Calu3 (cell line): ENCODE data around the gene CELF5. TPM values are rescaled to one million over a fixed set of nuclear protein-coding genes. Genes with fewer than 3 reads are reported as not detected.

Experiments used
- BruUV-seq: library from RNA; stranded (reverse); fragments of 400-500 nt; replicated peaks from 2 replicates; lab custom pipeline; 2021; lab: Mats Ljungman, UMichigan
- CTCF ChIA-PET: fragments of 300-600 bp; sonication (Branson Sonifier 250); formaldehyde crosslinking; loops from one replicate; lab custom pipeline; 2022; ENCODE audit warnings: antibody characterized with exemption; lab: Charles Lee
- DNase-seq: peaks from one replicate; pipeline ENCODE4 v3.0.0; 2022
- H3K27ac Mint-ChIP-seq: one replicate; pipeline ENCODE4 v1.8.0; 2022; ENCODE audit warnings: mixed read lengths; ENCODE audit not compliant: unreplicated experiment
- H3K27me3 Mint-ChIP-seq: one replicate; pipeline ENCODE4 v1.8.0; 2022; ENCODE audit warnings: mixed read lengths; ENCODE audit not compliant: unreplicated experiment
- H3K36me3 Mint-ChIP-seq: one replicate; pipeline ENCODE4 v1.8.0; 2022; ENCODE audit warnings: mild to moderate bottlenecking, moderate library complexity, mixed read lengths; ENCODE audit not compliant: insufficient read depth, unreplicated experiment
- H3K4me1 Mint-ChIP-seq: one replicate; pipeline ENCODE4 v1.8.0; 2022; ENCODE audit warnings: mild to moderate bottlenecking, low read depth, mixed read lengths; ENCODE audit not compliant: unreplicated experiment
- H3K4me3 Mint-ChIP-seq: one replicate; pipeline ENCODE4 v1.8.0; 2022; ENCODE audit warnings: mild to moderate bottlenecking, low read depth, moderate library complexity, mixed read lengths; ENCODE audit not compliant: unreplicated experiment
- H3K9me3 Mint-ChIP-seq: one replicate; pipeline ENCODE4 v1.8.0; 2022; ENCODE audit warnings: low read depth, mixed read lengths; ENCODE audit not compliant: unreplicated experiment
- intact Hi-C: fragments of 100-400 bp; cut with micrococcal nuclease; formaldehyde crosslinking; loops from one replicate; pipeline ENCODE4 v1.10.0; 2022; ENCODE audit not compliant: unreplicated experiment
- total RNA-seq: library from RNA; stranded (reverse); gene quantifications from 2 replicates; pipeline ENCODE4 v1.2.3, GENCODE V29; 2022
- TF ChIP-seq, protein P1 (sequence below): fragments of 200-600 bp; IDR thresholded peaks from one replicate; pipeline ENCODE4 v1.8.0; 2022; ENCODE audit warnings: antibody characterized with exemption; ENCODE audit not compliant: unreplicated experiment

Gene CELF5
- total RNA-seq, 1 experiment from 2014 or later = 0.40 TPM

DNA sequence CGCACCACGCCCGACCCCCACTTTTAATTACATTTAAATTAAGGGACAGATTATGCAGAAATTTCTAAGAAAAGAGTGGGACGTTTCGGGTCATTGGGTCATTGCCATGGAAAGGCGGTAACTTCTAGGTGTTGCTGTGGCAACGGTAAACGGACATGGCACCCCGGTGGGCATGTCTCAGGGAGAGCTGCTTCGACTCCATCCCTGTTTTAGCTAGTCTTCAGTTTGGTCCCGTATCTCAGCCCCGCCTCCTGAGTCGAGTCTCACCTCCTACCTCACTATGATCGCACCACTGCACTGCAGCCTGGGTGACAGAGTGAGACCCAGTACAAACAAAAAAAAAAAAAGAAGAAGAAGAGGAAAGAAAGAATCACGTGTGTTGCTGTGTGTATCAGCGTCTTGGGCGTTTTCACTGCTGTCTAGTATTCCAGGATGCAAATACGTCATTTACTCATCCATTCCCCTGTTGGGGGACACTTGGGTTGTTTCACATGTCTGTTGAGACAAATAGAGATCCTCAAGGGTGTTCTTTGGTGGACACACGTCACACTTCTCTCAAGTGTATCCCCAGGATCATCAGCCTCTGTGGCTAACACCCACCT is 41.7 kb downstream of the CELF5 start:
- CTCF ChIA-PET = no interaction called here
- BruUV-seq = no TSS peak

DNA sequence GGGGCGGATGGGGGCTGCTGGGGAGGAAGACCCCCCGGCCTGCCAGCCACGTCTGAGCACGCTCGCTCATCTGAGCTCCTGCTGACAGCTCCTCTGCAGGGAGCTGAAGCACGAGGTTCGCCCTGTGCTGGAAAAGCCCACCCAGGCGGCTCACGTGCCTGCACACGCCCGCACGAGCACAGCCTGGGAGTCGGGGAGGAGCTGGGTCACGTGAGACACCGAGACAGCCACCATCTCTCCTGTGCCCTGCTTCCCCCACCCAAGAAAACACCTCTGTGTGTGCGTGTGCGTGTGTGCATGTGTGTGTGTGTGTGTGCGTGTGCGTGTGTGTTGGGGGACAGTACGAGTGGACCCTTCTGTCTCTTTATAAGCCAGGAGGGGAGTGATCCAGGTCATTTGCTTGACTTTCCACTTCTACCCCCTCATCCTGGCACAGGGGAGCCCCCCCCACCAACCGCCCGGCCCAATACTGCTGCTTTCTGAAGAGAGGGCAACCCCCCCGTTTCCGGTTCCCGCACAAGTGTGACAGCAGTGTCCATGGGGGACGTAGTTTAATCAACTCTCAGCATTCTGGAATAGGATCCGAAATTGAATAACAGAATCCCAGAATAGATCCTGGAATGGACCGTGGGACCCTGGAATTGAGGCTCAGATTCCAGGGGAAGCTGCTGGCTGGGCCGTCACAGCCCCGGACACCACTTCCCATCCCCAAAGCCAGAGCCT is 42.5 kb downstream of the CELF5 start:
- intact Hi-C loops = no loop called here
- TF ChIP-seq, protein P1, sequence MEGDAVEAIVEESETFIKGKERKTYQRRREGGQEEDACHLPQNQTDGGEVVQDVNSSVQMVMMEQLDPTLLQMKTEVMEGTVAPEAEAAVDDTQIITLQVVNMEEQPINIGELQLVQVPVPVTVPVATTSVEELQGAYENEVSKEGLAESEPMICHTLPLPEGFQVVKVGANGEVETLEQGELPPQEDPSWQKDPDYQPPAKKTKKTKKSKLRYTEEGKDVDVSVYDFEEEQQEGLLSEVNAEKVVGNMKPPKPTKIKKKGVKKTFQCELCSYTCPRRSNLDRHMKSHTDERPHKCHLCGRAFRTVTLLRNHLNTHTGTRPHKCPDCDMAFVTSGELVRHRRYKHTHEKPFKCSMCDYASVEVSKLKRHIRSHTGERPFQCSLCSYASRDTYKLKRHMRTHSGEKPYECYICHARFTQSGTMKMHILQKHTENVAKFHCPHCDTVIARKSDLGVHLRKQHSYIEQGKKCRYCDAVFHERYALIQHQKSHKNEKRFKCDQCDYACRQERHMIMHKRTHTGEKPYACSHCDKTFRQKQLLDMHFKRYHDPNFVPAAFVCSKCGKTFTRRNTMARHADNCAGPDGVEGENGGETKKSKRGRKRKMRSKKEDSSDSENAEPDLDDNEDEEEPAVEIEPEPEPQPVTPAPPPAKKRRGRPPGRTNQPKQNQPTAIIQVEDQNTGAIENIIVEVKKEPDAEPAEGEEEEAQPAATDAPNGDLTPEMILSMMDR = no peak
- Mint-ChIP-seq H3K27ac (no peak overlapping the region), H3K27me3 (peaks cover 64% of the 10 kb centered on the region), H3K9me3 (no peaks in the 10 kb centered on the region), H3K36me3 (peaks cover 6% of the 10 kb centered on the region), H3K4me3 (no peak overlapping the region), H3K4me1 (no peaks in the 10 kb centered on the region)
- CTCF ChIA-PET = no interaction called here
- no peak for DNase-seq
- no TSS peak for BruUV-seq

More for the DNA sequence above, 41.7 kb downstream of the CELF5 start:
- TF ChIP-seq, protein P1 = no peak
- H3K9me3 Mint-ChIP-seq = no peaks in the 10 kb centered on the region
- H3K27ac Mint-ChIP-seq = no peak overlapping the region
- intact Hi-C loops = no loop called here
- no peaks in the 10 kb centered on the region for H3K4me1 Mint-ChIP-seq
- H3K36me3 Mint-ChIP-seq = peaks cover 6% of the 10 kb centered on the region
- no peak for DNase-seq
- no peak overlapping the region for H3K4me3 Mint-ChIP-seq
- H3K27me3 Mint-ChIP-seq = peaks cover 56% of the 10 kb centered on the region

DNA sequence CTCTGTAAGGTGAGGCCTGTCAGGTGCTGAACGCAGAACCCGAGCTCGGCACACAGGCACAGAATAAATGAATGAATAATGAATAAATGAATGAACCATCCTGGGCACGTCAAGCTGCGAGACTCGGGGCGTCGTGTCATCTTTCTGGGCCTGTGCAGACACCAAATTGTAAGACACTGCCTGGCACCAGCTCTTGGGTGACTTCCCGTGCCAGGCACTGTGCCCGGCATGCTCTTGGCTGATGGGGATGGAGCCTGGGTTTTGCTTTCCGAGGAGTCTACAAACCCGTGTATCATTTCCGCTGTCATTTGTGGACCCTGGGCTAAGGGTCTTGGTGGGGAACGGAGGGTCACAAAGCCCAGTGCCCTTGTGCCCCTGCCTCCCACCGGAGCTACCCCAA is 43.9 kb downstream of the CELF5 start:
- CTCF ChIA-PET = no interaction called here
- Mint-ChIP-seq H3K36me3 (peaks cover 6% of the 10 kb centered on the region), H3K4me1 (no peaks in the 10 kb centered on the region), H3K4me3 (no peak overlapping the region), H3K9me3 (no peaks in the 10 kb centered on the region), H3K27ac (no peak overlapping the region), H3K27me3 (peaks cover 78% of the 10 kb centered on the region)
- no TSS peak for BruUV-seq
- DNase-seq = no peak
- intact Hi-C loops = no loop called here
- TF ChIP-seq, protein P1 = no peak

DNA sequence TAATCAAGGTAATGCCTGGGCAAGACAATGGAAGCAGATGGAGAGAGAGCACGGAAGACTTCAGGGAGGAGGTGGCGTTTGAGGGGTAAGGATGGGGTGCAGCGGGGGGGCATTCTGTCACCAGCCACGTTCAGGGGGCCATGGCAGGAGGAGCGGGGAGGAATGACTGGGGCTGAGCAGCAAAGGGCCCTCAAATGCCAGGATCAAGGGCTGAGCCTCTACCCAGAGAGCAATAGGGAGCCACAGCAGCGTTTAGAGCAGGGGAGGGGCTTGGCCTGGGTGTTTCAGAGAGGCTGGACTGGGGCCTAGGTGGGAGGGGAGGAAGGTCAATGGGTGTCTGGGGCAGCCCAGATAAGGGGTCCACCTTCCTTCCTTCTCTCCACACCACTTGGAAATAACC is 44.3 kb downstream of the CELF5 start:
- no peak overlapping the region for H3K4me3 Mint-ChIP-seq
- H3K27ac Mint-ChIP-seq = no peak overlapping the region
- TF ChIP-seq, protein P1 = no peak

More for the DNA sequence above, 44.3 kb downstream of the CELF5 start:
- Mint-ChIP-seq H3K36me3 (peaks cover 6% of the 10 kb centered on the region), H3K4me1 (no peaks in the 10 kb centered on the region), H3K9me3 (no peaks in the 10 kb centered on the region), H3K27me3 (peaks cover 82% of the 10 kb centered on the region)
- intact Hi-C loops = no loop called here
- DNase-seq = no peak
- CTCF ChIA-PET = no interaction called here
- no TSS peak for BruUV-seq
